Right lobe of liver (tissue), 4 donors: ENCODE data around the gene TMEM266.

Experiments used
- CTCF ChIP-seq, 4 donors: fragments of 200-600 bp in 3 of 4; fragments of 450-650 bp in 1 of 4; IDR thresholded peaks; one replicate each; pipeline versions ENCODE4 v1.5.1 to v1.8.0; 2016 to 2022; ENCODE audit warnings: antibody characterized with exemption in 4 of 4, mild to moderate bottlenecking in 2 of 4
- POLR2A ChIP-seq: fragments of 450-650 bp; IDR thresholded peaks from one replicate; pipeline ENCODE4 v1.6.1; 2017; ENCODE audit warnings: antibody characterized with exemption, mild to moderate bottlenecking
- donor health status: DM: no; HTN: no; CAD: no.
- donor health status: DM: no; HTN: no; CAD: no.
- donor health status: DM: no; HTN: yes; CAD: no.

GRCh38 chr15:76155731-76156130, 95.9 kb downstream of the TMEM266 start:
- TF ChIP-seq CTCF (IDR thresholded peaks at IDR 0.05) (no peak), POLR2A (no peak)
